CD14-positive monocyte (primary cell): ENCODE measurements around the gene TENT4A. TPM values are rescaled to one million over a fixed set of nuclear protein-coding genes. Genes with fewer than 3 reads are reported as not detected.

Experiments used
- DNase-seq, 3 donors: peaks; one replicate each; pipeline ENCODE4 v3.0.0-alpha.2; 2011 to 2022
- H2AFZ ChIP-seq: 2 replicates; pipeline ENCODE4 v1.6.0; 2012; ENCODE audit warnings: mild to moderate bottlenecking, low read depth, low read length, inconsistent platforms; ENCODE audit not compliant: insufficient read depth, poor library complexity, severe bottlenecking
- H3K27ac ChIP-seq, 2 donors: 1 replicate in 1 of 2; 2 replicates in 1 of 2; pipeline ENCODE4 v1.5.1; 2012 to 2013; ENCODE audit warnings: low read length in 2 of 2, control low read depth in 1 of 2, inconsistent platforms in 1 of 2, low read depth in 1 of 2, mild to moderate bottlenecking in 1 of 2
- H3K27me3 ChIP-seq, 2 donors: one replicate each; pipeline versions ENCODE4 v1.6.0 to v1.6.1; 2011 to 2013; ENCODE audit warnings: low read length in 2 of 2; ENCODE audit not compliant: control insufficient read depth in 2 of 2, insufficient read depth in 2 of 2
- H3K36me3 ChIP-seq, 2 donors: replicated peaks in 1 of 2; 1 replicate in 1 of 2; 2 replicates in 1 of 2; pipeline versions ENCODE4 v1.5.1 to v1.6.1; 2012 to 2013; ENCODE audit warnings: low read length in 2 of 2, control low read depth in 1 of 2, inconsistent platforms in 1 of 2, mild to moderate bottlenecking in 1 of 2; ENCODE audit not compliant: insufficient read depth in 2 of 2, control insufficient read depth in 1 of 2
- H3K4me1 ChIP-seq, 2 donors: 1 replicate in 1 of 2; 2 replicates in 1 of 2; pipeline versions ENCODE4 v1.5.1 to v1.6.1; 2012 to 2013; ENCODE audit warnings: low read length in 2 of 2, control low read depth in 1 of 2, inconsistent platforms in 1 of 2, mild to moderate bottlenecking in 1 of 2, moderate library complexity in 1 of 2; ENCODE audit not compliant: insufficient read depth in 2 of 2, control insufficient read depth in 1 of 2
- H3K4me2 ChIP-seq: replicated peaks from 2 replicates; pipeline ENCODE3; 2012; ENCODE audit warnings: low read length, moderate library complexity, mild to moderate bottlenecking; ENCODE audit not compliant: poor library complexity, severe bottlenecking; ENCODE audit errors: extremely low read depth
- H3K4me3 ChIP-seq, 3 experiments: fragments of 200-600 bp in 1 of 3; sonication (generic) in 1 of 3; replicated peaks in 1 of 3; 1 replicate in 2 of 3; 2 replicates in 1 of 3; pipeline ENCODE4 v1.5.1; 2011 to 2013; ENCODE audit warnings: low read length in 3 of 3, mild to moderate bottlenecking in 3 of 3, control low read depth in 2 of 3, low read depth in 2 of 3, inconsistent platforms in 1 of 3, moderate library complexity in 1 of 3
- H3K79me2 ChIP-seq: 2 replicates; pipeline ENCODE4 v1.6.0; 2012; ENCODE audit warnings: mild to moderate bottlenecking, control low read depth, inconsistent platforms, low read length, moderate library complexity; ENCODE audit not compliant: insufficient read depth
- H3K9ac ChIP-seq: 2 replicates; pipeline ENCODE4 v1.6.0; 2017; ENCODE audit warnings: low read length, mild to moderate bottlenecking; ENCODE audit not compliant: insufficient read depth, poor library complexity, severe bottlenecking
- H3K9me3 ChIP-seq, 2 donors: replicated peaks in 1 of 2; 1 replicate in 1 of 2; 2 replicates in 1 of 2; pipeline versions ENCODE4 v1.5.1 to v1.6.1; 2012 to 2013; ENCODE audit warnings: low read length in 2 of 2, control low read depth in 1 of 2; ENCODE audit not compliant: control insufficient read depth in 1 of 2, insufficient read depth in 1 of 2
- H4K20me1 ChIP-seq: 2 replicates; pipeline ENCODE4 v1.6.0; 2012; ENCODE audit warnings: mild to moderate bottlenecking, low read length, control low read depth, moderate library complexity; ENCODE audit not compliant: insufficient read depth
- H3K27ac Mint-ChIP-seq, 7 donors: one replicate each; pipeline ENCODE4 v1.8.0; 2020; ENCODE audit warnings: mild to moderate bottlenecking in 7 of 7, mixed read lengths in 7 of 7, moderate library complexity in 6 of 7, inconsistent platforms in 2 of 7
- H3K27me3 Mint-ChIP-seq, 3 donors: one replicate each; pipeline ENCODE4 v1.8.0; 2021 to 2022; ENCODE audit warnings: low read depth in 3 of 3, mild to moderate bottlenecking in 3 of 3, mixed read lengths in 3 of 3, moderate library complexity in 3 of 3, inconsistent platforms in 1 of 3
- H3K36me3 Mint-ChIP-seq, 2 donors: one replicate each; pipeline ENCODE4 v1.8.0; 2020; ENCODE audit warnings: mixed read lengths in 2 of 2, inconsistent platforms in 1 of 2, mild to moderate bottlenecking in 1 of 2
- H3K4me1 Mint-ChIP-seq: one replicate; pipeline ENCODE4 v1.8.0; 2020; ENCODE audit warnings: mild to moderate bottlenecking, mixed read lengths
- H3K4me3 Mint-ChIP-seq, 2 donors: one replicate each; pipeline ENCODE4 v1.8.0; 2020; ENCODE audit warnings: mild to moderate bottlenecking in 2 of 2, mixed read lengths in 2 of 2, moderate library complexity in 1 of 2
- H3K9me3 Mint-ChIP-seq, 7 donors: one replicate each; pipeline ENCODE4 v1.8.0; 2020 to 2022; ENCODE audit warnings: mixed read lengths in 7 of 7, mild to moderate bottlenecking in 6 of 7, moderate library complexity in 6 of 7, inconsistent platforms in 2 of 7
- WGBS: methylation state at CpG from one replicate; pipeline ENCODE4 v1.1.5; 2013; ENCODE audit warnings: missing lambda C conversion rate; ENCODE audit not compliant: insufficient coverage; 5-methylcytosine and 5-hydroxymethylcytosine counted together
- intact Hi-C, 2 donors: fragments of 100-400 bp; cut with micrococcal nuclease; formaldehyde crosslinking; loops; one replicate each; pipeline versions ENCODE4 v1.15.0 to v1.15.1; 2023
- polyA plus RNA-seq, 3 donors: library from polyadenylated mRNA; depleted of rRNA in 1 of 3; unstranded in 2 of 3; stranded (reverse) in 1 of 3; fragments of 300-500 nt in 2 of 3; fragments of >200 nt in 1 of 3; fragmentation: Illumina TruSeq in 2 of 3; gene quantifications; 1 replicate in 2 of 3; 2 replicates in 1 of 3; pipeline ENCODE4 v1.2.3, GENCODE V29; 2012 to 2021
- TF ChIP-seq, protein P1 (sequence below): fragments of 200-600 bp; IDR thresholded peaks from one replicate; pipeline ENCODE4 v1.8.0; 2022; ENCODE audit warnings: antibody characterized with exemption, mild to moderate bottlenecking

The TENT4A gene
- polyA plus RNA-seq, 3 donors = 0.17 to 15.6 (median 0.44) TPM

- Mint-ChIP-seq H3K9me3 (no peaks in the 10 kb centered on the region), H3K4me1 (peaks cover 85% of the 10 kb centered on the region), H3K27ac (peak overlapping the region in 3 of 7 donors; percentile 20 to 41 (median 27)), H3K4me3 (no peak overlapping the region), H3K36me3 (peaks cover 35 to 48% of the 10 kb centered on the region in 2 donors), H3K27me3 (no peaks in the 10 kb centered on the region)
- 88% methylated on average over 2 of the region's 5 CpGs for WGBS
- DNase-seq = no peak
- Histone ChIP-seq H3K4me1 (peaks cover 59 to 65% of the 10 kb centered on the region in 2 donors), H3K27me3 (no peaks in the 10 kb centered on the region), H3K4me3 (no peak overlapping the region), H3K9me3 (no peaks in the 10 kb centered on the region), H3K4me2 (no peak overlapping the region), H3K27ac (no peak overlapping the region), H3K79me2 (peaks cover 99% of the 10 kb centered on the region), H3K36me3 (peaks cover 2 to 20% of the 10 kb centered on the region in 2 donors), H2AFZ (no peak overlapping the region), H4K20me1 (peaks cover 94% of the 10 kb centered on the region), H3K9ac (no peak overlapping the region)
- TF ChIP-seq, protein P1, sequence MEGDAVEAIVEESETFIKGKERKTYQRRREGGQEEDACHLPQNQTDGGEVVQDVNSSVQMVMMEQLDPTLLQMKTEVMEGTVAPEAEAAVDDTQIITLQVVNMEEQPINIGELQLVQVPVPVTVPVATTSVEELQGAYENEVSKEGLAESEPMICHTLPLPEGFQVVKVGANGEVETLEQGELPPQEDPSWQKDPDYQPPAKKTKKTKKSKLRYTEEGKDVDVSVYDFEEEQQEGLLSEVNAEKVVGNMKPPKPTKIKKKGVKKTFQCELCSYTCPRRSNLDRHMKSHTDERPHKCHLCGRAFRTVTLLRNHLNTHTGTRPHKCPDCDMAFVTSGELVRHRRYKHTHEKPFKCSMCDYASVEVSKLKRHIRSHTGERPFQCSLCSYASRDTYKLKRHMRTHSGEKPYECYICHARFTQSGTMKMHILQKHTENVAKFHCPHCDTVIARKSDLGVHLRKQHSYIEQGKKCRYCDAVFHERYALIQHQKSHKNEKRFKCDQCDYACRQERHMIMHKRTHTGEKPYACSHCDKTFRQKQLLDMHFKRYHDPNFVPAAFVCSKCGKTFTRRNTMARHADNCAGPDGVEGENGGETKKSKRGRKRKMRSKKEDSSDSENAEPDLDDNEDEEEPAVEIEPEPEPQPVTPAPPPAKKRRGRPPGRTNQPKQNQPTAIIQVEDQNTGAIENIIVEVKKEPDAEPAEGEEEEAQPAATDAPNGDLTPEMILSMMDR = no peak
- intact Hi-C loops = no loop called here
These were observed 6.8 kb downstream of the TENT4A start for GRCh38 chr5:6719896-6720560.

DNA sequence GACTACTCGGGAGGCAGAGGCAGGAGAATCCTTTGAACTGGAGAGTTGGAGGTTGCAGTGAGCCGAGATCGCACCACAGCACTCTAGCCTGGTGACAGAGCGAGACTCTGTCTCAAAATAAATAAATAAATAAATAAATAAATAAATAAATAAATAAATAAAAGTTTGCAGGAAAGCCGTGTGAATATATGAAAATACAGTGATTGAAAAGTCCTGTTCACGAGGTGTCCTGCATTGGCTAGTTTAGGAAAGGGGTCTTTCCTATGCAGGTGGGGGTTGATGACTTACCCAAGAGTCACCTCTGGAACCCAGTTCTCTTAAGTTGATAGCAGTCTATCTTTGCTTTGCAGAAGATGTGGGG is 7.3 kb downstream of the TENT4A start:
- H3K27ac Mint-ChIP-seq = peak overlapping the region in 1 of 7 donors; percentile 20
- no peaks in the 10 kb centered on the region for H3K27me3 ChIP-seq
- peaks cover 2 to 24% of the 10 kb centered on the region in 2 donors for H3K36me3 ChIP-seq
- peaks cover 94% of the 10 kb centered on the region for H4K20me1 ChIP-seq
- WGBS = 82% methylated on average over 2 of the region's 6 CpGs
- intact Hi-C loops = no loop called here
- H3K4me3 ChIP-seq = no peak overlapping the region
- peaks cover 36 to 51% of the 10 kb centered on the region in 2 donors for H3K36me3 Mint-ChIP-seq
- H3K4me1 Mint-ChIP-seq = peaks cover 80% of the 10 kb centered on the region
- H3K9me3 Mint-ChIP-seq = no peaks in the 10 kb centered on the region
- H3K4me3 Mint-ChIP-seq = no peak overlapping the region
- no peak overlapping the region for H3K4me2 ChIP-seq
- H3K27me3 Mint-ChIP-seq = no peaks in the 10 kb centered on the region
- DNase-seq = no peak
- H2AFZ ChIP-seq = no peak overlapping the region
- H3K27ac ChIP-seq = no peak overlapping the region
- no peak overlapping the region for H3K9ac ChIP-seq
- peaks cover 54 to 59% of the 10 kb centered on the region in 2 donors for H3K4me1 ChIP-seq
- TF ChIP-seq, protein P1 = no peak
- peaks cover 99% of the 10 kb centered on the region for H3K79me2 ChIP-seq
- no peaks in the 10 kb centered on the region for H3K9me3 ChIP-seq
